Muscle layer of duodenum (tissue), 2 donors: Measurements from ENCODE around the gene AUH.
"Not testable (repeated sequence)": the region's sequence is repeated elsewhere in the genome, so short reads cannot be mapped to it uniquely, and the experiment has no call there.

Experiments used
- H3K27ac ChIP-seq: one replicate; pipeline ENCODE4 v1.7.0; 2013; ENCODE audit warnings: mild to moderate bottlenecking, low read length
- H3K27me3 ChIP-seq: one replicate; pipeline ENCODE4 v1.7.0; 2013; ENCODE audit warnings: low read depth, mild to moderate bottlenecking, control low read depth, low read length
- H3K36me3 ChIP-seq, 2 donors: one replicate each; pipeline ENCODE4 v1.7.0; 2013; ENCODE audit warnings: low read length in 2 of 2, control low read depth in 1 of 2, mild to moderate bottlenecking in 1 of 2; ENCODE audit not compliant: insufficient read depth in 2 of 2, control insufficient read depth in 1 of 2
- H3K4me1 ChIP-seq, 2 donors: one replicate each; pipeline ENCODE4 v1.7.0; 2013; ENCODE audit warnings: low read length in 2 of 2, mild to moderate bottlenecking in 2 of 2, control low read depth in 1 of 2, moderate library complexity in 1 of 2; ENCODE audit not compliant: insufficient read depth in 2 of 2, control insufficient read depth in 1 of 2
- H3K4me3 ChIP-seq, 2 donors: one replicate each; pipeline ENCODE4 v1.7.0; 2013; ENCODE audit warnings: low read length in 2 of 2, low read depth in 1 of 2, mild to moderate bottlenecking in 1 of 2
- H3K9me3 ChIP-seq, 2 donors: one replicate each; pipeline ENCODE4 v1.7.0; 2013; ENCODE audit warnings: low read length in 2 of 2, control low read depth in 1 of 2, mild to moderate bottlenecking in 1 of 2; ENCODE audit not compliant: control insufficient read depth in 1 of 2
- donor health status: healthy.

The AUH gene

GRCh38 chr9:91378054-91378453, 16.3 kb upstream of the AUH start:
- not testable (repeated sequence) for H3K9me3 ChIP-seq, H3K4me3 ChIP-seq, H3K27ac ChIP-seq, H3K27me3 ChIP-seq, H3K4me1 ChIP-seq, H3K36me3 ChIP-seq

- Histone ChIP-seq H3K4me1 (no peaks in the 10 kb centered on the region), H3K9me3 (no peaks in the 10 kb centered on the region), H3K4me3 (no peak overlapping the region), H3K27ac (no peak overlapping the region), H3K36me3 (no peaks in the 10 kb centered on the region), H3K27me3 (no peaks in the 10 kb centered on the region)
Measured at GRCh38 chr9:91376239-91376638, 14.5 kb upstream of the AUH start.

GRCh38 chr9:91374939-91375338, 13.2 kb upstream of the AUH start:
- no peaks in the 10 kb centered on the region for H3K4me1 ChIP-seq
- H3K27ac ChIP-seq: no peak overlapping the region
- H3K9me3 ChIP-seq: no peaks in the 10 kb centered on the region

GRCh38 chr9:91371894-91372293, 10.2 kb upstream of the AUH start:
- H3K36me3 ChIP-seq: no peaks in the 10 kb centered on the region
- no peaks in the 10 kb centered on the region for H3K9me3 ChIP-seq
- no peak overlapping the region for H3K4me3 ChIP-seq
- no peak overlapping the region for H3K27ac ChIP-seq
- H3K4me1 ChIP-seq: no peaks in the 10 kb centered on the region
- no peaks in the 10 kb centered on the region for H3K27me3 ChIP-seq

More at GRCh38 chr9:91374939-91375338, 13.2 kb upstream of the AUH start:
- Histone ChIP-seq H3K4me3 (no peak overlapping the region), H3K27me3 (no peaks in the 10 kb centered on the region), H3K36me3 (no peaks in the 10 kb centered on the region)

- H3K27me3 ChIP-seq, H3K27ac ChIP-seq, H3K4me1 ChIP-seq, H3K9me3 ChIP-seq, H3K4me3 ChIP-seq, H3K36me3 ChIP-seq: not testable (repeated sequence)
Measured at GRCh38 chr9:91370006-91370405, 8.3 kb upstream of the AUH start.

- Histone ChIP-seq H3K36me3 (no peaks in the 10 kb centered on the region), H3K27ac (no peak overlapping the region), H3K4me3 (no peak overlapping the region), H3K4me1 (peaks cover 6 to 11% of the 10 kb centered on the region in 2 donors), H3K27me3 (no peaks in the 10 kb centered on the region), H3K9me3 (no peaks in the 10 kb centered on the region)
Measured at GRCh38 chr9:91364702-91365101, 3.0 kb upstream of the AUH start.

DNA sequence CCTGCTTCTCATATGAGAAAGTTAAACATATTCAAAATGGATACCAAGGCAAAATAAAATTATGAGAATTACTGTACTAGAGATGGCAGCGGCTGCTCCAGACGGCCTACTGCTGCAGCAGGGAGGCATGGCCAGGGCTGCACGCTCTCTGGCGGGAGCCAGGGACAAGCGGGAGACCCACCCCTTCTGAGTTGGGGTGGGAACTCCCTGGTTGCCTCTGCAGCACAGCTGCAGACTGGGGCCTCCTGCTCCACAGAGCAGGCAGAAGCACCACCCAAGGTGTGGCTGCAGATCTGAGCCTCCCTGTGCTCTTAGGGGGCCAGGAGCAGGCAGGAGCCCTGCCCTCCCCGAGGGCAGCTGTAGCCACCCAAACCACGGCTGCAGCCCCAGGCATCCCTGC, 2.3 kb upstream of the AUH start:
- H3K27me3 ChIP-seq: no peaks in the 10 kb centered on the region
- no peaks in the 10 kb centered on the region for H3K36me3 ChIP-seq
- no peak overlapping the region for H3K4me3 ChIP-seq
- peaks cover 6 to 17% of the 10 kb centered on the region in 2 donors for H3K4me1 ChIP-seq
- H3K27ac ChIP-seq: no peak overlapping the region
- H3K9me3 ChIP-seq: no peaks in the 10 kb centered on the region

GRCh38 chr9:91362051-91362611, 413 bp upstream of the AUH start:
- H3K9me3 ChIP-seq: no peaks in the 10 kb centered on the region

DNA sequence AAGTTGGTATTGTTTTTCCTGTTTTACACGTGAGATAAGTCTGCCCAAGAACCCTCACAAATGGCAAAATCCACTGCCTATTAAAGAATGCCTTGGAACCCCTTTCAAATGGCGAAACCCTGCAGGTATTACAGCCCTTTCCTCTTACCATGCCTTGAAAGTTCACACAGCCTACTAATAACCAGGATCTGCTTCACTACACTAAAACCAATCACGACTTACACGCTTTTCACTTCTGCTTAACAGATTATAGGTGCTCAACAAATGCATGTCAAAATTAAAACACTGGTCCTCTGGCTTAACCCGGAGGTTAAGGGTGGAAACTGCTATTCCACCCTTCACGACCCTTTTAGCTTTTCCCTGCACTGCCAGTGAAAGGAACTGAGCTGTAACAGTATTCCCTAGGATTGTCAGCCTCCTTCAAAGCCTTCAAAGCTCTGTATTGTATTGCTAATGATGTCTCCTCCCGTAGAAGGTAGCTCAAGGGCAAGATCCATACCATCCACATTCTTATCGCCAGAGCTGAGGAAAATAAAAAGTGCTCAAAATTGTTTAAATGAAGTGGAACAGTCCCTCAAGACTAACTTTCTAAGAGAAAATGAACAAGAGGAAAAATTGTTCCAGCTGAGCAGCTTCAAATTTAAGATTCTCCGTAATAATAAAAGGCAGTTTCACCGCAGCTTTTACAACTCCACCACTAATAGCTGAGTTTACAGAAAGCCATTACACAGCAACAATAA, 997 bp downstream of the AUH start:
- Histone ChIP-seq H3K27ac (peak overlapping the region; percentile 84), H3K36me3 (peaks cover 0 to 5% of the 10 kb centered on the region in 2 donors), H3K4me1 (peaks cover 6 to 17% of the 10 kb centered on the region in 2 donors), H3K9me3 (no peaks in the 10 kb centered on the region), H3K4me3 (peak overlapping the region; percentile 87 to 95), H3K27me3 (no peaks in the 10 kb centered on the region)

More at GRCh38 chr9:91362051-91362611, 413 bp upstream of the AUH start:
- Histone ChIP-seq H3K36me3 (no peaks in the 10 kb centered on the region), H3K4me1 (peaks cover 6 to 17% of the 10 kb centered on the region in 2 donors), H3K27ac (peak overlapping the region; percentile 10), H3K4me3 (peak overlapping the region; percentile 87 to 95), H3K27me3 (no peaks in the 10 kb centered on the region)

DNA sequence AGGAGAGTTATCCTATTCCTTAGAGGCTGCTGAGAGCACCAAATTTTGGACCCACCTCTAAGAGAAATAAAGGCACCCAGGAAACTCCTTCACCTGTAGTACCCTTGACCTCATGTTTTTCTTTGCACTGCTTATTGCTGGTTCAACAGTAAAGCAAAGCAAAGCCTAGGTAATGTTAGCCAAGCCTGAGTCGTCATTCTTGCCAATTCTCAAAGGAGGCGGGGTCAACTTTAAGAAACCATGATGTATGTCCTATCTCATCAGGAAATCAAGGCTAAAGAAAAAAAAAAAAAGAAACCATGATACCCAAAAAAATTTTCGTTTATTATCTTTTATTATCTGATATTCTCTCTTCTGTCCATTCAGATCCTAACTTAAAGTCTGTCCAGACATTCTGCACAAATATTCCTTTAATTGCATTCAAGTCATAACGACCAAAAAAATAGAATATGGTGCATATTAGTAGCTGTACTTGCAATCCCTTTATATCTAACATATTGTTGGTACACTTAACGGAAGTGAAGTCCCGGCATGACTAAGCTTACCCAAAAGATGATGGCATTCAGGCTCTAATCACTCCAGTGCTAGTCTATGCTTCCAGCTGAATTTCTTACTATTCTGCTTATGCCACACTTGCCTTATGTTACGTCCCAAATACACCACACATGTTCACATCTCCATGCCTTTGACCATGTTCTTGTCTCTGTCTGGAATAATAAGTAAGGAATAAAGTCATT, 1.8 kb downstream of the AUH start:
- peak overlapping the region; percentile 84 for H3K27ac ChIP-seq

DNA sequence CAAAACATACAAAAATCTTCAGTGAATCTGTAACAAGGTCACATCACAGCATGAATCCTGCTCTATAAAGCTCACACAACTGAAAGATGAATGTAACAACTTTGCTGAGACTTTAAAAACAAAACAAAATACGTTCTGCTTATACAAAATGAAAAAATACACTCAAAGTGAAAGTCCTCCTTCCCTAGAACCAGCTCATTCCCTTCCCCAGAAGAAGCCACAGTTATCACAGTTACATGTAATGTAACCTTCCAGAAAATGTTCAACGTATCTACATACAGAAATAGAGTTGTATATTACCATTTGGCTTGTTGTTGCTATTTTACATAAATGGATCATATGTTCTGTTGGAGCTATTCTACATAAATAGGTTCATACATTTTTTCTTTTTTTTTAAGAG, 2.6 kb downstream of the AUH start:
- no peak overlapping the region for H3K4me3 ChIP-seq
- H3K9me3 ChIP-seq: no peaks in the 10 kb centered on the region
- peaks cover 6 to 17% of the 10 kb centered on the region in 2 donors for H3K4me1 ChIP-seq
- no peaks in the 10 kb centered on the region for H3K27me3 ChIP-seq
- H3K36me3 ChIP-seq: peaks cover 0 to 10% of the 10 kb centered on the region in 2 donors
- no peak overlapping the region for H3K27ac ChIP-seq

More for the DNA sequence above, 1.8 kb downstream of the AUH start:
- no peaks in the 10 kb centered on the region for H3K27me3 ChIP-seq
- H3K4me3 ChIP-seq: peak overlapping the region; percentile 87 to 95
- H3K4me1 ChIP-seq: peaks cover 6 to 17% of the 10 kb centered on the region in 2 donors
- peaks cover 0 to 5% of the 10 kb centered on the region in 2 donors for H3K36me3 ChIP-seq
- no peaks in the 10 kb centered on the region for H3K9me3 ChIP-seq
